ENCODE data around the gene NLRP4.

The NLRP4 gene

DNA sequence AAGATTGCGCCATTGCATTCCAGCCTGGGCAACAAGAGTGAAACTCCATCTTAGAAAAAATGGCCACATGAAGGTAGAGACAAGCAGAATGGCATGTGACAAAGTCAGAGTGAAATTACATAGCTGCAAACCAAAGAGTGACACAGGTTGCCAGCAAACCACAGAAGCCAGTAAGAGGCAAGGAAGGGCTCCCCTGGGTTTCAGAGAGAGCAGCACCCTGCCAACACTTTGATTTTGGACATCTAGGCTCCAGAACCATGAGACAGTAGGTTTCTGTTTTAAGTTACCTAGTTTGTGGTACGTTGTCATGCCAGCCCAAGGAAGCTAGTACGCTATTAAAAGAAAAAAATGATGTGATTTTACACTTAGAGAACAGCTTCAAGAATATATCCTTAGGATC lies 1.9 kb downstream of the NLRP4 start:
- Histone ChIP-seq H3K27ac (no peak overlapping the region), H3K9me3 (peaks cover 0 to 4% (median 0%) of the 10 kb centered on the region in 3 donors), H3K4me1 (no peaks in the 10 kb centered on the region), H3K27me3 (no peaks in the 10 kb centered on the region), H3K36me3 (no peaks in the 10 kb centered on the region), H3K4me3 (no peak overlapping the region)
- TF ChIP-seq, protein P1, sequence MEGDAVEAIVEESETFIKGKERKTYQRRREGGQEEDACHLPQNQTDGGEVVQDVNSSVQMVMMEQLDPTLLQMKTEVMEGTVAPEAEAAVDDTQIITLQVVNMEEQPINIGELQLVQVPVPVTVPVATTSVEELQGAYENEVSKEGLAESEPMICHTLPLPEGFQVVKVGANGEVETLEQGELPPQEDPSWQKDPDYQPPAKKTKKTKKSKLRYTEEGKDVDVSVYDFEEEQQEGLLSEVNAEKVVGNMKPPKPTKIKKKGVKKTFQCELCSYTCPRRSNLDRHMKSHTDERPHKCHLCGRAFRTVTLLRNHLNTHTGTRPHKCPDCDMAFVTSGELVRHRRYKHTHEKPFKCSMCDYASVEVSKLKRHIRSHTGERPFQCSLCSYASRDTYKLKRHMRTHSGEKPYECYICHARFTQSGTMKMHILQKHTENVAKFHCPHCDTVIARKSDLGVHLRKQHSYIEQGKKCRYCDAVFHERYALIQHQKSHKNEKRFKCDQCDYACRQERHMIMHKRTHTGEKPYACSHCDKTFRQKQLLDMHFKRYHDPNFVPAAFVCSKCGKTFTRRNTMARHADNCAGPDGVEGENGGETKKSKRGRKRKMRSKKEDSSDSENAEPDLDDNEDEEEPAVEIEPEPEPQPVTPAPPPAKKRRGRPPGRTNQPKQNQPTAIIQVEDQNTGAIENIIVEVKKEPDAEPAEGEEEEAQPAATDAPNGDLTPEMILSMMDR (IDR thresholded peaks at IDR 0.05), result no peak
- intact Hi-C loops (cut with DNase I; ENCODE audit: low total_unique reads), result no loop called here
- no peak for DNase-seq

DNA sequence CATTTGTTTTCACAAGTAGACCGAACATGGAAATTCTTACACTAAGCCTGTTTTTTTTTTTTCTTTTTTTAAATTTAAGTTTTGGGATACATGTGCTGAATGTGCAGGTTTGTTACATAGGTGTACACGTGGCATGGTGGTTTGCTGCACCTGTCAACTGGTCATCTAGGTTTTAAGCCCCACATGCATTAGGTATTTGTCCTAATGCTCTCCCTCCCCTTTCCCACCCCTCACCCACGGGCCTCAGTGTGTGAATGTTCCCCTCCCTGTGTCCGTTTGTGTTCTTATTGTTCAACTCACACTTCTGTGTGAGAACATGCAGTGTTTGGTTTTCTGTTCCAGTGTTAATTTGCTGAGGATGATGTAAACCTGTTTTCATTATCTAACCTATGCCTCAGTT lies 2.6 kb downstream of the NLRP4 start:
- Histone ChIP-seq H3K27me3 (no peaks in the 10 kb centered on the region), H3K36me3 (no peaks in the 10 kb centered on the region), H3K9me3 (peaks cover 0 to 4% (median 0%) of the 10 kb centered on the region in 3 donors), H3K4me3 (no peak overlapping the region), H3K4me1 (no peaks in the 10 kb centered on the region), H3K27ac (no peak overlapping the region)
- TF ChIP-seq, protein P1 (IDR thresholded peaks at IDR 0.05), result no peak
- intact Hi-C loops (cut with DNase I; ENCODE audit: low total_unique reads), result no loop called here
- no peak for DNase-seq

- Histone ChIP-seq H3K4me1 (no peaks in the 10 kb centered on the region), H3K27me3 (no peaks in the 10 kb centered on the region), H3K9me3 (no peaks in the 10 kb centered on the region), H3K4me3 (no peak overlapping the region), H3K27ac (no peak overlapping the region), H3K36me3 (no peaks in the 10 kb centered on the region)
- no peak for DNase-seq
- TF ChIP-seq, protein P1 (IDR thresholded peaks at IDR 0.05), result no peak
- intact Hi-C loops (cut with DNase I; ENCODE audit: low total_unique reads), result no loop called here
Measured at GRCh38 chr19:55855160-55855559, 18.8 kb downstream of the NLRP4 start.

- no peak for DNase-seq
- Histone ChIP-seq H3K4me1 (no peaks in the 10 kb centered on the region), H3K4me3 (no peak overlapping the region), H3K27ac (no peak overlapping the region), H3K36me3 (no peaks in the 10 kb centered on the region), H3K27me3 (no peaks in the 10 kb centered on the region), H3K9me3 (peaks cover 0 to 4% (median 0%) of the 10 kb centered on the region in 3 donors)
- TF ChIP-seq, protein P1 (IDR thresholded peaks at IDR 0.05), result no peak
- intact Hi-C loops (cut with DNase I; ENCODE audit: low total_unique reads), result no loop called here
Measured at GRCh38 chr19:55857149-55857548, 20.8 kb downstream of the NLRP4 start.

GRCh38 chr19:55857974-55858373 lies 21.6 kb downstream of the NLRP4 start:
- intact Hi-C loops (cut with DNase I; ENCODE audit: low total_unique reads), result no loop called here
- H3K9me3 ChIP-seq, result peaks cover 0 to 4% (median 0%) of the 10 kb centered on the region in 3 donors
- DNase-seq, result no peak
- no peaks in the 10 kb centered on the region for H3K4me1 ChIP-seq
- H3K27me3 ChIP-seq, result no peaks in the 10 kb centered on the region
- no peak overlapping the region for H3K27ac ChIP-seq
- no peaks in the 10 kb centered on the region for H3K36me3 ChIP-seq
- TF ChIP-seq, protein P1 (IDR thresholded peaks at IDR 0.05), result no peak
- no peak overlapping the region for H3K4me3 ChIP-seq

DNA sequence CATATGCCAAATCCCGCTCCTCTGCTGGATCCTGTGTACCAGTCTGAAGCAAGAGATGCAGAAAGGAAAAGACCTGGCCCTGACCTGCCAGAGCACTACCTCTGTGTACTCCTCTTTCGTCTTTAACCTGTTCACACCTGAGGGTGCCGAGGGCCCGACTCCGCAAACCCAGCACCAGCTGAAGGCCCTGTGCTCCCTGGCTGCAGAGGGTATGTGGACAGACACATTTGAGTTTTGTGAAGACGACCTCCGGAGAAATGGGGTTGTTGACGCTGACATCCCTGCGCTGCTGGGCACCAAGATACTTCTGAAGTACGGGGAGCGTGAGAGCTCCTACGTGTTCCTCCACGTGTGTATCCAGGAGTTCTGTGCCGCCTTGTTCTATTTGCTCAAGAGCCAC lies 22.1 kb downstream of the NLRP4 start:
- Histone ChIP-seq H3K27ac (no peak overlapping the region), H3K4me3 (no peak overlapping the region), H3K4me1 (no peaks in the 10 kb centered on the region), H3K36me3 (no peaks in the 10 kb centered on the region), H3K27me3 (no peaks in the 10 kb centered on the region), H3K9me3 (peaks cover 0 to 4% (median 0%) of the 10 kb centered on the region in 3 donors)
- intact Hi-C loops (cut with DNase I; ENCODE audit: low total_unique reads), result no loop called here
- TF ChIP-seq, protein P1 (IDR thresholded peaks at IDR 0.05), result no peak
- DNase-seq, result no peak

Data from tibial artery (tissue), 4 donors.